ENCODE data around the gene ST6GALNAC3.

- TF ChIP-seq EZH2 (IDR thresholded peaks at IDR 0.05; ENCODE audit: low read length) (no peak), CTCF (optimal IDR thresholded peaks at IDR 0.05 in 1 of 3, IDR thresholded peaks at IDR 0.05 in 1 of 3, conservative IDR thresholded peaks at IDR 0.05 in 1 of 3; ENCODE audit: extremely low read depth in 1 of 3, insufficient read depth in 2 of 3, low read length in 3 of 3) (no peak)
Observed at GRCh38 chr1:76530953-76531352, 456.4 kb downstream of the ST6GALNAC3 start.

Measured in keratinocyte (primary cell).